NCI-H2196 (cell line): ENCODE measurements around the gene SLC9A7.

Source experiments
- DNase-seq: peaks from one replicate; lab custom pipeline; 2025; ENCODE audit not compliant: unreplicated experiment; lab: John Stamatoyannopoulos, UW

The SLC9A7 gene

GRCh38 chrX:46575586-46575985, 183.3 kb downstream of the SLC9A7 start:
- DNase-seq = no peak

- DNase-seq = peak; percentile 38
These were observed 184.0 kb downstream of the SLC9A7 start for GRCh38 chrX:46574774-46575381.

- DNase-seq = peak; percentile 39
These were observed 184.8 kb downstream of the SLC9A7 start for GRCh38 chrX:46573892-46574773.

GRCh38 chrX:46573331-46573891, 185.5 kb downstream of the SLC9A7 start, which contains the start of gene CHST7:
TSS of gene CHST7 (plus strand) at chrX:46573765. CDS start at chrX:46573932, 167 bp downstream.
- DNase-seq = peak; percentile 44

- no peak for DNase-seq
These were observed 186.5 kb downstream of the SLC9A7 start for GRCh38 chrX:46572340-46572936.

- no peak for DNase-seq
These were observed 187.2 kb downstream of the SLC9A7 start for GRCh38 chrX:46571423-46572339.

GRCh38 chrX:46569621-46570020, 189.3 kb downstream of the SLC9A7 start:
- peak; percentile 18 for DNase-seq

- DNase-seq = no peak
These were observed 191.5 kb downstream of the SLC9A7 start for GRCh38 chrX:46567388-46567787.

GRCh38 chrX:46561824-46562657, 196.9 kb downstream of the SLC9A7 start:
- DNase-seq = no peak

GRCh38 chrX:46559062-46559461, 199.9 kb downstream of the SLC9A7 start:
- no peak for DNase-seq

- peak; percentile 1 for DNase-seq
These were observed 204.0 kb downstream of the SLC9A7 start for GRCh38 chrX:46554942-46555341.

- DNase-seq = no peak
These were observed 205.0 kb downstream of the SLC9A7 start for GRCh38 chrX:46553935-46554334.

GRCh38 chrX:46551494-46552128, 207.3 kb downstream of the SLC9A7 start:
- no peak for DNase-seq

GRCh38 chrX:46549914-46550313, 209.0 kb downstream of the SLC9A7 start:
- DNase-seq = no peak
